Thyroid gland (tissue), 4 donors: ENCODE data around the gene P2RY12. TPM values are rescaled to one million over a fixed set of nuclear protein-coding genes. Genes with fewer than 3 reads are reported as not detected.

ENCODE experiments used
- DNase-seq, 2 donors: peaks; one replicate each; pipeline ENCODE4 v3.0.0-alpha.2; 2019
- H3K27ac ChIP-seq, 3 donors: fragments of 200-600 bp; sonication (generic); 1 replicate in 2 of 3; 2 replicates in 1 of 3; pipeline ENCODE4 v1.5.1; 2016 to 2019; ENCODE audit warnings: mild to moderate bottlenecking in 1 of 3, moderate library complexity in 1 of 3
- H3K27me3 ChIP-seq: fragments of 200-600 bp; sonication (generic); one replicate; pipeline ENCODE4 v1.5.1; 2019
- H3K36me3 ChIP-seq, 2 donors: fragments of 200-600 bp; sonication (generic); one replicate each; pipeline ENCODE4 v1.5.1; 2016 to 2019
- H3K4me1 ChIP-seq, 2 donors: fragments of 200-600 bp; sonication (generic); one replicate each; pipeline ENCODE4 v1.5.1; 2017 to 2019
- H3K4me3 ChIP-seq, 3 donors: fragments of 200-600 bp; sonication (generic); replicated peaks in 1 of 3; 1 replicate in 2 of 3; 2 replicates in 1 of 3; pipeline ENCODE4 v1.5.1; 2016; ENCODE audit warnings: mild to moderate bottlenecking in 1 of 3
- H3K9me3 ChIP-seq: fragments of 200-600 bp; sonication (generic); one replicate; pipeline ENCODE4 v1.5.1; 2017
- CTCF ChIP-seq, 6 experiments: fragments of 200-600 bp in 3 of 6; fragments of 450-650 bp in 3 of 6; sonication (generic) in 3 of 6; IDR thresholded peaks; one replicate each; pipeline ENCODE4 v1.5.1; 2016 to 2019; ENCODE audit warnings: antibody characterized with exemption in 6 of 6, mild to moderate bottlenecking in 2 of 6, inconsistent platforms in 1 of 6, moderate library complexity in 1 of 6
- POLR2A ChIP-seq, 2 donors: fragments of 450-650 bp; IDR thresholded peaks; one replicate each; pipeline ENCODE4 v1.6.1; 2017; ENCODE audit warnings: antibody characterized with exemption in 2 of 2, mild to moderate bottlenecking in 2 of 2, moderate library complexity in 1 of 2
- WGBS, 2 donors: methylation state at CpG; one replicate each; pipeline ENCODE4 v1.1.5; 2017; 5-methylcytosine and 5-hydroxymethylcytosine counted together
- intact Hi-C: fragments of 100-400 bp; cut with DNase I; formaldehyde crosslinking; loops from one replicate; pipeline ENCODE4 v1.15.1; 2023
- total RNA-seq, 4 donors: library from RNA; depleted of rRNA; stranded (reverse); fragments of >200 nt; gene quantifications; one replicate each; pipeline ENCODE4 v1.2.3, GENCODE V29; 2016

The P2RY12 gene
- total RNA-seq, 4 donors from 2014 or later: 0.49 to 1.8 (median 1.1) TPM

DNA sequence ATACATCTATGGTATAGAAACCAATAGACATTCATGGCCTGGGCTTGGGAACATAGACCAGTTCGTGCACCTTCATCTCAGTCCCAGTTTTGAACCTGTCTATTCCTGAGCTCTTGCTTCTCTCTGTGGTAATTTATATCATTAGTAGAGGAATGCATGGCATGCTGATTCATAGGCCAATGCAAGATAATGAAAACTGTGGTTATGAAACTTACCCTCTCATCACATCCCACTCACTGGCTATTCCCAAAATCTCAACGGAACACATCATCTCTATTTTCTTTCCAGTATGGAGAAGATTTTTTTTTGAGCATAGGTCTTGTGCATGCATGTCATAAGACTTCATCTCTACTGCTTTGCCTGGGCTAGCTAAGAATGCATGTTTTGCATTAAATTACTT lies 18.7 kb upstream of the P2RY12 start:
- Histone ChIP-seq H3K27ac (no peak overlapping the region), H3K36me3 (no peaks in the 10 kb centered on the region), H3K4me3 (no peak overlapping the region), H3K4me1 (no peaks in the 10 kb centered on the region), H3K9me3 (no peaks in the 10 kb centered on the region), H3K27me3 (no peaks in the 10 kb centered on the region)
- intact Hi-C loops: no loop called here
- DNase-seq: no peak
- TF ChIP-seq POLR2A (IDR thresholded peaks at IDR 0.05) (no peak), CTCF (IDR thresholded peaks at IDR 0.05) (no peak)
- 90 to 92% methylated on average over 2 of the region's 2 CpGs for WGBS, 2 donors

DNA sequence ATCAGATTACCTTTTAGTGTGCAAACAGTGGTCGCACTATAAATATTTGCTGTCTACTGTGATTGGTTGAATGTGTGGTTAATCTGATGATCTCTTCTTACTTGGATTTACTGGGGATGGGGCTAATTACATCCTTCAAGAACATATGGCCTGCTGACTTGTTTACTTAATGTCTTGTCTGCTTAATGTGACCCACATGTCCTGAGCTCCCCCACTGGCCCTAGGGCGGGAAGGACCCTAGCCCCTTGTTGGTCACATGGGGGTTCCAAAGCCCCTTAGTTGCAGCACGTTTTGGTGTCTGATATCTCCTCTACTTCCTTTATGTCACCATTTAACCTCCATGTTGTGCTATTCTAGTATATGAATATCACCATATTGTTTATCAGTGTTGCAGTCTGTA lies 17.8 kb upstream of the P2RY12 start:
- intact Hi-C loops: no loop called here
- TF ChIP-seq CTCF (IDR thresholded peaks at IDR 0.05) (no peak), POLR2A (IDR thresholded peaks at IDR 0.05) (no peak)
- WGBS, 2 donors: 72 to 83% methylated on average over 3 of the region's 3 CpGs

DNA sequence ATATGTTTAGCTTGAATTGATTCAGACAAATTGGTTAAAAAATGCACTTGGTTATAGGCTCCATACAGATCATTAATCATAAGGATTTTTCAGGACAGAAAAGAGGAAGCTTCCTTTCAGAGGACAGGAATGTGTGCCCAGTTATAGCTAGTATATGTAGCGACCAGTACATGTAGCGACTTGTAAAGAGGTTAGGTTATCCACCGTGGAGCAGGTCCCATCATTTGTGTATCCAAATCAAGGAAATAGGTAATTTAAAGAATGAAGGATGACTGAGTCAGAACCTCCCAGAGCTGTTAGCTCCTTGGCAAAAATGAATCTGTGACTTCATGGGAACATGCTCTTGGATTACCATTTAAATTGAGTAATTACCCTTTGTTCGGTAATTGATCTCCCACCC lies 15.8 kb upstream of the P2RY12 start:
- Histone ChIP-seq H3K4me3 (no peak overlapping the region), H3K9me3 (no peaks in the 10 kb centered on the region), H3K4me1 (no peaks in the 10 kb centered on the region), H3K27me3 (no peaks in the 10 kb centered on the region), H3K36me3 (no peaks in the 10 kb centered on the region), H3K27ac (no peak overlapping the region)
- intact Hi-C loops: no loop called here
- 87 to 90% methylated on average over 4 of the region's 4 CpGs for WGBS, 2 donors
- DNase-seq: no peak
- TF ChIP-seq POLR2A (IDR thresholded peaks at IDR 0.05) (no peak), CTCF (IDR thresholded peaks at IDR 0.05) (no peak)

More for the DNA sequence above, 17.8 kb upstream of the P2RY12 start:
- Histone ChIP-seq H3K27me3 (no peaks in the 10 kb centered on the region), H3K4me1 (no peaks in the 10 kb centered on the region), H3K27ac (no peak overlapping the region), H3K9me3 (no peaks in the 10 kb centered on the region), H3K36me3 (no peaks in the 10 kb centered on the region), H3K4me3 (no peak overlapping the region)
- no peak for DNase-seq

DNA sequence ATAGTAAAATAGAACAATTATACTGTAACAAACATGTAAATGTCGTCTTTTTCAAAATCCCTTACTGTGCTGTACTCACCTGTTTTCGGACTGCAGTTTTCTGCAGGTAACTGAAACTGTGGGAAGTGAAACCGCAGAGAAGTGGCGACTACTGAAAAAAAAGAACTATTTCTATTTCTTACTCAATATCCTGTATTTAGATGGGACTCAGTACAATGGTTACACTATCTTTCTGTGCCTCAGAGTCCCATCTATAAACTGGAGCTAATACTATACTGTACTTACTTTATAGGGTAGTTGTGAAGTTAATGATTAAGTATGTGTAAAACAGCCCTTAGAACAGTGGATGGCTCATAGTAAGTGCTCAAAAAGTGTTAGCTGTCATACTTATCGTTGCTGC lies 14.3 kb upstream of the P2RY12 start:
- Histone ChIP-seq H3K27me3 (no peaks in the 10 kb centered on the region), H3K27ac (no peak overlapping the region), H3K36me3 (no peaks in the 10 kb centered on the region), H3K4me3 (no peak overlapping the region), H3K4me1 (no peaks in the 10 kb centered on the region), H3K9me3 (no peaks in the 10 kb centered on the region)
- 82 to 91% methylated on average over 5 of the region's 5 CpGs for WGBS, 2 donors
- no peak for DNase-seq
- TF ChIP-seq POLR2A (IDR thresholded peaks at IDR 0.05) (no peak), CTCF (IDR thresholded peaks at IDR 0.05) (no peak)
- intact Hi-C loops: no loop called here

DNA sequence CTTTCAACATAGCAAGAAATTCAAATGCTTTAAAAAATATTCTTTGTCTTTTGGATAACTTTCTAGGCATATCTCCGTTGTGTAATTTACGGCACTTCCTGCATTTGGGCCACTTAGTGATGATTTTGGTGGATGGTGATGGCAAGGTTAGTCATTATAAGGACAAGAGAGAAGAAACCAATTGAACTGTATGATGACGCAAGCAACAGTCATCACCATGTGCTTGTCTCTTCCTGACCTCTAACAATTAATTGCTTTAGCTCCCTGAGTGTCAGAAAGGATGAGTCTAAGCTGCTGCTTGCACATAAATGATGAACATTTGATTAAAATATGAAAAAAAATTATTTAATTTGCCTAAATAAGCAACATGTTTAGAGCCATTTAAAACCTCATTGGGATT lies 11.3 kb upstream of the P2RY12 start:
- intact Hi-C loops: no loop called here
- TF ChIP-seq CTCF (IDR thresholded peaks at IDR 0.05) (no peak), POLR2A (IDR thresholded peaks at IDR 0.05) (no peak)

More for the DNA sequence above, 11.3 kb upstream of the P2RY12 start:
- no peak for DNase-seq
- no peaks in the 10 kb centered on the region for H3K9me3 ChIP-seq
- H3K4me1 ChIP-seq: no peaks in the 10 kb centered on the region
- H3K27me3 ChIP-seq: no peaks in the 10 kb centered on the region
- no peaks in the 10 kb centered on the region for H3K36me3 ChIP-seq
- no peak overlapping the region for H3K27ac ChIP-seq
- no peak overlapping the region for H3K4me3 ChIP-seq
- WGBS, 2 donors: 93 to 97% methylated on average over 3 of the region's 3 CpGs
